ENCODE measurements around the gene MAEL.

MAEL gene

GRCh38 chr1:167052389-167052788 is 63.3 kb downstream of the MAEL start:
- H3K36me3 ChIP-seq (ENCODE audit: low read depth) = no peaks in the 10 kb centered on the region
- DNase-seq (ENCODE audit: low spot score) (no peak), ATAC-seq (ENCODE audit: low read depth) (0 out of 3 replicates have a peak, but pooled peaks have one; percentile 22)
- H3K27ac ChIP-seq (ENCODE audit: poor library complexity, severe bottlenecking) = no peak overlapping the region
- H3K27me3 ChIP-seq (ENCODE audit: insufficient read depth, poor library complexity, severe bottlenecking) = no peaks in the 10 kb centered on the region
- TF ChIP-seq CTCF (IDR thresholded peaks at IDR 0.05; ENCODE audit: poor library complexity, severe bottlenecking) = peak; percentile 36
- no peak overlapping the region for H3K4me3 ChIP-seq (ENCODE audit: severe bottlenecking)
- no peaks in the 10 kb centered on the region for H3K9me3 ChIP-seq (ENCODE audit: severe bottlenecking)
- no peaks in the 10 kb centered on the region for H3K4me1 ChIP-seq (ENCODE audit: insufficient read depth, poor library complexity, severe bottlenecking)

- ATAC-seq (ENCODE audit: low read depth) = no peak
- TF ChIP-seq CTCF (IDR thresholded peaks at IDR 0.05; ENCODE audit: poor library complexity, severe bottlenecking) = no peak
- Histone ChIP-seq H3K27ac (ENCODE audit: poor library complexity, severe bottlenecking) (no peak overlapping the region), H3K9me3 (ENCODE audit: severe bottlenecking) (no peaks in the 10 kb centered on the region), H3K4me3 (ENCODE audit: severe bottlenecking) (no peak overlapping the region), H3K4me1 (ENCODE audit: insufficient read depth, poor library complexity, severe bottlenecking) (no peaks in the 10 kb centered on the region), H3K36me3 (ENCODE audit: low read depth) (no peaks in the 10 kb centered on the region), H3K27me3 (ENCODE audit: insufficient read depth, poor library complexity, severe bottlenecking) (no peaks in the 10 kb centered on the region)
- no peak for DNase-seq (ENCODE audit: low spot score)
Measured at GRCh38 chr1:167054531-167054930, 65.5 kb downstream of the MAEL start.

GRCh38 chr1:167054946-167055630 is 66.0 kb downstream of the MAEL start:
- H3K9me3 ChIP-seq (ENCODE audit: severe bottlenecking) = no peaks in the 10 kb centered on the region
- no peak overlapping the region for H3K4me3 ChIP-seq (ENCODE audit: severe bottlenecking)
- H3K4me1 ChIP-seq (ENCODE audit: insufficient read depth, poor library complexity, severe bottlenecking) = no peaks in the 10 kb centered on the region
- no peaks in the 10 kb centered on the region for H3K36me3 ChIP-seq (ENCODE audit: low read depth)
- DNase-seq (ENCODE audit: low spot score) (no peak), ATAC-seq (ENCODE audit: low read depth) (no peak)
- H3K27me3 ChIP-seq (ENCODE audit: insufficient read depth, poor library complexity, severe bottlenecking) = no peaks in the 10 kb centered on the region
- no peak overlapping the region for H3K27ac ChIP-seq (ENCODE audit: poor library complexity, severe bottlenecking)
- no peak for TF ChIP-seq CTCF (IDR thresholded peaks at IDR 0.05; ENCODE audit: poor library complexity, severe bottlenecking)

GRCh38 chr1:167056529-167057231 is 67.6 kb downstream of the MAEL start:
- Histone ChIP-seq H3K27me3 (ENCODE audit: insufficient read depth, poor library complexity, severe bottlenecking) (no peaks in the 10 kb centered on the region), H3K4me3 (ENCODE audit: severe bottlenecking) (no peak overlapping the region), H3K27ac (ENCODE audit: poor library complexity, severe bottlenecking) (no peak overlapping the region), H3K4me1 (ENCODE audit: insufficient read depth, poor library complexity, severe bottlenecking) (no peaks in the 10 kb centered on the region), H3K9me3 (ENCODE audit: severe bottlenecking) (no peaks in the 10 kb centered on the region), H3K36me3 (ENCODE audit: low read depth) (no peaks in the 10 kb centered on the region)
- peak; percentile 47 for ATAC-seq (ENCODE audit: low read depth)
- no peak for TF ChIP-seq CTCF (IDR thresholded peaks at IDR 0.05; ENCODE audit: poor library complexity, severe bottlenecking)
- no peak for DNase-seq (ENCODE audit: low spot score)

- Histone ChIP-seq H3K4me3 (ENCODE audit: severe bottlenecking) (no peak overlapping the region), H3K4me1 (ENCODE audit: insufficient read depth, poor library complexity, severe bottlenecking) (no peaks in the 10 kb centered on the region), H3K27ac (ENCODE audit: poor library complexity, severe bottlenecking) (no peak overlapping the region), H3K27me3 (ENCODE audit: insufficient read depth, poor library complexity, severe bottlenecking) (no peaks in the 10 kb centered on the region), H3K9me3 (ENCODE audit: severe bottlenecking) (no peaks in the 10 kb centered on the region), H3K36me3 (ENCODE audit: low read depth) (no peaks in the 10 kb centered on the region)
- ATAC-seq (ENCODE audit: low read depth) (peak; percentile 75), DNase-seq (ENCODE audit: low spot score) (no peak)
- TF ChIP-seq CTCF (IDR thresholded peaks at IDR 0.05; ENCODE audit: poor library complexity, severe bottlenecking) = peak; percentile 65
Measured at GRCh38 chr1:167057241-167057688, 68.2 kb downstream of the MAEL start.

Measured in RWPE2 (cell line).